GM12878 (cell line): ENCODE results near the gene XAGE2. TPM values are rescaled to one million over a fixed set of nuclear protein-coding genes. Genes with fewer than 3 reads are reported as not detected.

Experiments used
- ASH2L ChIP-seq: fragments of 300-600, 200-600 bp; sonication (generic); IDR thresholded peaks from 2 replicates; pipeline ENCODE4 v1.6.1; 2017; ENCODE audit warnings: low read depth, mild to moderate bottlenecking, borderline replicate concordance
- ATF7 ChIP-seq: fragments of 450-650 bp; IDR thresholded peaks from 2 replicates; pipeline ENCODE4 v1.6.1; 2016; ENCODE audit warnings: low read depth, mild to moderate bottlenecking
- NFIC ChIP-seq: IDR thresholded peaks from 2 replicates; pipeline ENCODE4 v1.6.1; 2012; ENCODE audit warnings: low read depth, mild to moderate bottlenecking, inconsistent platforms, low read length, moderate library complexity
- TARDBP ChIP-seq: IDR thresholded peaks from 2 replicates; pipeline ENCODE4 v1.6.1; 2016; ENCODE audit warnings: borderline replicate concordance
- YBX1 ChIP-seq: fragments of 450-650 bp; IDR thresholded peaks from 2 replicates; pipeline ENCODE4 v1.6.1; 2016; ENCODE audit warnings: antibody characterized with exemption
- polyA plus RNA-seq, 11 experiments: library from polyadenylated mRNA; depleted of rRNA in 4 of 11; unstranded in 6 of 11; stranded (reverse) in 5 of 11; fragments of >200 nt; fragmentation: Nextera tagmentation in 4 of 11; fragmentation: Illumina TruSeq in 1 of 11; extraction: Ambion mirVana in 4 of 11; extraction: Trizol in 1 of 11; gene quantifications; 1 replicate in 1 of 11; 2 replicates in 10 of 11; pipeline versions ENCODE4 v1.2.1 to v1.2.3, GENCODE V29; 2011 to 2016; ENCODE audit warnings: inconsistent platforms in 2 of 11, missing spikeins in 2 of 11, low read depth in 1 of 11
- total RNA-seq, 4 experiments: library from RNA; depleted of rRNA in 3 of 4; stranded (reverse); fragments of >200 nt in 3 of 4; fragmentation: Illumina TruSeq in 1 of 4; extraction: Trizol in 1 of 4; gene quantifications; 2 replicates each; pipeline versions ENCODE4 v1.2.1 to v1.2.3, GENCODE V29; 2013 to 2021
- TF ChIP-seq, protein P1 (sequence below): fragments of 450-650 bp; IDR thresholded peaks from 2 replicates; pipeline ENCODE4 v1.6.1; 2017; ENCODE audit warnings: mild to moderate bottlenecking, moderate library complexity
- TF ChIP-seq, protein P2 (sequence below): fragments of 450-650 bp; IDR thresholded peaks from 2 replicates; pipeline ENCODE4 v1.6.1; 2017; ENCODE audit warnings: mild to moderate bottlenecking, moderate library complexity
- TF ChIP-seq, protein P3 (sequence below): fragments of 450-650 bp; IDR thresholded peaks from 2 replicates; pipeline ENCODE4 v1.6.1; 2018; ENCODE audit warnings: mild to moderate bottlenecking, low read depth, moderate library complexity; ENCODE audit not compliant: partially characterized antibody
- TF ChIP-seq, protein P4 (sequence below): fragments of 450-650 bp; IDR thresholded peaks from 2 replicates; pipeline ENCODE4 v1.6.1; 2016; ENCODE audit warnings: mild to moderate bottlenecking, moderate library complexity, borderline replicate concordance

XAGE2 gene
- total and polyA plus RNA-seq, 10 of the 15 experiments (the other 5 are each of a cell fraction or from before 2014, with no cell fraction given), result not detected

DNA sequence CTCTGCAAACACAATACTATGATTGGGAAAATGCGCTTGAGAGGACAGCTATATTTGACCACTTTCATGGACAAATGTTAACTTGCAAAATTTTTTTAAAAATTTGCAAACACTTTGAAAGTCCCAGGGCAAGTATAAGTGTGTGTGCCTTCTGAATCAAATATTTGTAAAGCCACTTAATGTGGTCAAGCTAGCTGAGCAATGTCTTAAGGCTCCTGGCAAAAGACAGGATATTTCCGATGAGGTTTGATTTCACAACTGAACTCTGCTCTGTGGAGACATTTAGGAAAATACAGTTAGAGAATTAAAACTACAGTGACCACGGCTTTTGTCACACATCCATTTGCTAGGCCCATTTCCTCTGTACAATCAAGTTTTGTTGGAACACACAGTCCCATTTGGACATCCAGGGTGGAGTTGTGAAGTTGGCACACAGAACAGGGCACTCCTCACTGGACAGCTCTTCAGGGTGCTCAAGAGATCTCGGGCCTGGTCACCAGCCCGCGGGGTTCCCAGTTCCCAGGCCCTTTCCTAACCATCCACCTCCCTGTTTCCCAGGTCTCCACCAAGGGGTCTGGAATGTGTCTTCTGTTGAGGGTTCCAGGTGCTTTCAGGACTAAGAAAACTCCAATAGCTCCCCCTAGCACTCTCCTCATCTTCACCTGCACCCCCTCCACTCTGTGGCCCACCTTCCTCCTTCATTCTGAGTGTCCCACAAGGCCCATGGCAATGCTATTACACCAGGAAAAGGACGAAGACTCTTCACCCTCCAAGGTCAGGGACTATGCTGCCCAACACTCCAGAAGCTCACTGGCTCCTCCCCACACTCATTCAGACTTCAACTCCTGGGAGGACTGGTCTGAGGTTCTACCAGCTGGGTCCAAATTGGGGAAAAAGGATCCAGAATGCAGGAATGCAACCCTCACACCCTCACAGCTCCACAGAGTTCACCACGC is 41.9 kb downstream of the XAGE2 start (continued):
- TF ChIP-seq, protein P1, sequence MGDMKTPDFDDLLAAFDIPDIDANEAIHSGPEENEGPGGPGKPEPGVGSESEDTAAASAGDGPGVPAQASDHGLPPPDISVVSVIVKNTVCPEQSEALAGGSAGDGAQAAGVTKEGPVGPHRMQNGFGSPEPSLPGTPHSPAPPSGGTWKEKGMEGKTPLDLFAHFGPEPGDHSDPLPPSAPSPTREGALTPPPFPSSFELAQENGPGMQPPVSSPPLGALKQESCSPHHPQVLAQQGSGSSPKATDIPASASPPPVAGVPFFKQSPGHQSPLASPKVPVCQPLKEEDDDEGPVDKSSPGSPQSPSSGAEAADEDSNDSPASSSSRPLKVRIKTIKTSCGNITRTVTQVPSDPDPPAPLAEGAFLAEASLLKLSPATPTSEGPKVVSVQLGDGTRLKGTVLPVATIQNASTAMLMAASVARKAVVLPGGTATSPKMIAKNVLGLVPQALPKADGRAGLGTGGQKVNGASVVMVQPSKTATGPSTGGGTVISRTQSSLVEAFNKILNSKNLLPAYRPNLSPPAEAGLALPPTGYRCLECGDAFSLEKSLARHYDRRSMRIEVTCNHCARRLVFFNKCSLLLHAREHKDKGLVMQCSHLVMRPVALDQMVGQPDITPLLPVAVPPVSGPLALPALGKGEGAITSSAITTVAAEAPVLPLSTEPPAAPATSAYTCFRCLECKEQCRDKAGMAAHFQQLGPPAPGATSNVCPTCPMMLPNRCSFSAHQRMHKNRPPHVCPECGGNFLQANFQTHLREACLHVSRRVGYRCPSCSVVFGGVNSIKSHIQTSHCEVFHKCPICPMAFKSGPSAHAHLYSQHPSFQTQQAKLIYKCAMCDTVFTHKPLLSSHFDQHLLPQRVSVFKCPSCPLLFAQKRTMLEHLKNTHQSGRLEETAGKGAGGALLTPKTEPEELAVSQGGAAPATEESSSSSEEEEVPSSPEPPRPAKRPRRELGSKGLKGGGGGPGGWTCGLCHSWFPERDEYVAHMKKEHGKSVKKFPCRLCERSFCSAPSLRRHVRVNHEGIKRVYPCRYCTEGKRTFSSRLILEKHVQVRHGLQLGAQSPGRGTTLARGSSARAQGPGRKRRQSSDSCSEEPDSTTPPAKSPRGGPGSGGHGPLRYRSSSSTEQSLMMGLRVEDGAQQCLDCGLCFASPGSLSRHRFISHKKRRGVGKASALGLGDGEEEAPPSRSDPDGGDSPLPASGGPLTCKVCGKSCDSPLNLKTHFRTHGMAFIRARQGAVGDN, result no peak
- no peak for TF ChIP-seq ATF7
- TF ChIP-seq TARDBP, result no peak
- TF ChIP-seq NFIC, result no peak
- TF ChIP-seq ASH2L, result no peak
- no peak for TF ChIP-seq YBX1
- TF ChIP-seq, protein P2, sequence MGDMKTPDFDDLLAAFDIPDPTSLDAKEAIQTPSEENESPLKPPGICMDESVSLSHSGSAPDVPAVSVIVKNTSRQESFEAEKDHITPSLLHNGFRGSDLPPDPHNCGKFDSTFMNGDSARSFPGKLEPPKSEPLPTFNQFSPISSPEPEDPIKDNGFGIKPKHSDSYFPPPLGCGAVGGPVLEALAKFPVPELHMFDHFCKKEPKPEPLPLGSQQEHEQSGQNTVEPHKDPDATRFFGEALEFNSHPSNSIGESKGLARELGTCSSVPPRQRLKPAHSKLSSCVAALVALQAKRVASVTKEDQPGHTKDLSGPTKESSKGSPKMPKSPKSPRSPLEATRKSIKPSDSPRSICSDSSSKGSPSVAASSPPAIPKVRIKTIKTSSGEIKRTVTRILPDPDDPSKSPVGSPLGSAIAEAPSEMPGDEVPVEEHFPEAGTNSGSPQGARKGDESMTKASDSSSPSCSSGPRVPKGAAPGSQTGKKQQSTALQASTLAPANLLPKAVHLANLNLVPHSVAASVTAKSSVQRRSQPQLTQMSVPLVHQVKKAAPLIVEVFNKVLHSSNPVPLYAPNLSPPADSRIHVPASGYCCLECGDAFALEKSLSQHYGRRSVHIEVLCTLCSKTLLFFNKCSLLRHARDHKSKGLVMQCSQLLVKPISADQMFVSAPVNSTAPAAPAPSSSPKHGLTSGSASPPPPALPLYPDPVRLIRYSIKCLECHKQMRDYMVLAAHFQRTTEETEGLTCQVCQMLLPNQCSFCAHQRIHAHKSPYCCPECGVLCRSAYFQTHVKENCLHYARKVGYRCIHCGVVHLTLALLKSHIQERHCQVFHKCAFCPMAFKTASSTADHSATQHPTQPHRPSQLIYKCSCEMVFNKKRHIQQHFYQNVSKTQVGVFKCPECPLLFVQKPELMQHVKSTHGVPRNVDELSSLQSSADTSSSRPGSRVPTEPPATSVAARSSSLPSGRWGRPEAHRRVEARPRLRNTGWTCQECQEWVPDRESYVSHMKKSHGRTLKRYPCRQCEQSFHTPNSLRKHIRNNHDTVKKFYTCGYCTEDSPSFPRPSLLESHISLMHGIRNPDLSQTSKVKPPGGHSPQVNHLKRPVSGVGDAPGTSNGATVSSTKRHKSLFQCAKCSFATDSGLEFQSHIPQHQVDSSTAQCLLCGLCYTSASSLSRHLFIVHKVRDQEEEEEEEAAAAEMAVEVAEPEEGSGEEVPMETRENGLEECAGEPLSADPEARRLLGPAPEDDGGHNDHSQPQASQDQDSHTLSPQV, result no peak
- TF ChIP-seq, protein P3, sequence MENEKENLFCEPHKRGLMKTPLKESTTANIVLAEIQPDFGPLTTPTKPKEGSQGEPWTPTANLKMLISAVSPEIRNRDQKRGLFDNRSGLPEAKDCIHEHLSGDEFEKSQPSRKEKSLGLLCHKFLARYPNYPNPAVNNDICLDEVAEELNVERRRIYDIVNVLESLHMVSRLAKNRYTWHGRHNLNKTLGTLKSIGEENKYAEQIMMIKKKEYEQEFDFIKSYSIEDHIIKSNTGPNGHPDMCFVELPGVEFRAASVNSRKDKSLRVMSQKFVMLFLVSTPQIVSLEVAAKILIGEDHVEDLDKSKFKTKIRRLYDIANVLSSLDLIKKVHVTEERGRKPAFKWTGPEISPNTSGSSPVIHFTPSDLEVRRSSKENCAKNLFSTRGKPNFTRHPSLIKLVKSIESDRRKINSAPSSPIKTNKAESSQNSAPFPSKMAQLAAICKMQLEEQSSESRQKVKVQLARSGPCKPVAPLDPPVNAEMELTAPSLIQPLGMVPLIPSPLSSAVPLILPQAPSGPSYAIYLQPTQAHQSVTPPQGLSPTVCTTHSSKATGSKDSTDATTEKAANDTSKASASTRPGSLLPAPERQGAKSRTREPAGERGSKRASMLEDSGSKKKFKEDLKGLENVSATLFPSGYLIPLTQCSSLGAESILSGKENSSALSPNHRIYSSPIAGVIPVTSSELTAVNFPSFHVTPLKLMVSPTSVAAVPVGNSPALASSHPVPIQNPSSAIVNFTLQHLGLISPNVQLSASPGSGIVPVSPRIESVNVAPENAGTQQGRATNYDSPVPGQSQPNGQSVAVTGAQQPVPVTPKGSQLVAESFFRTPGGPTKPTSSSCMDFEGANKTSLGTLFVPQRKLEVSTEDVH, result no peak
- TF ChIP-seq, protein P4, sequence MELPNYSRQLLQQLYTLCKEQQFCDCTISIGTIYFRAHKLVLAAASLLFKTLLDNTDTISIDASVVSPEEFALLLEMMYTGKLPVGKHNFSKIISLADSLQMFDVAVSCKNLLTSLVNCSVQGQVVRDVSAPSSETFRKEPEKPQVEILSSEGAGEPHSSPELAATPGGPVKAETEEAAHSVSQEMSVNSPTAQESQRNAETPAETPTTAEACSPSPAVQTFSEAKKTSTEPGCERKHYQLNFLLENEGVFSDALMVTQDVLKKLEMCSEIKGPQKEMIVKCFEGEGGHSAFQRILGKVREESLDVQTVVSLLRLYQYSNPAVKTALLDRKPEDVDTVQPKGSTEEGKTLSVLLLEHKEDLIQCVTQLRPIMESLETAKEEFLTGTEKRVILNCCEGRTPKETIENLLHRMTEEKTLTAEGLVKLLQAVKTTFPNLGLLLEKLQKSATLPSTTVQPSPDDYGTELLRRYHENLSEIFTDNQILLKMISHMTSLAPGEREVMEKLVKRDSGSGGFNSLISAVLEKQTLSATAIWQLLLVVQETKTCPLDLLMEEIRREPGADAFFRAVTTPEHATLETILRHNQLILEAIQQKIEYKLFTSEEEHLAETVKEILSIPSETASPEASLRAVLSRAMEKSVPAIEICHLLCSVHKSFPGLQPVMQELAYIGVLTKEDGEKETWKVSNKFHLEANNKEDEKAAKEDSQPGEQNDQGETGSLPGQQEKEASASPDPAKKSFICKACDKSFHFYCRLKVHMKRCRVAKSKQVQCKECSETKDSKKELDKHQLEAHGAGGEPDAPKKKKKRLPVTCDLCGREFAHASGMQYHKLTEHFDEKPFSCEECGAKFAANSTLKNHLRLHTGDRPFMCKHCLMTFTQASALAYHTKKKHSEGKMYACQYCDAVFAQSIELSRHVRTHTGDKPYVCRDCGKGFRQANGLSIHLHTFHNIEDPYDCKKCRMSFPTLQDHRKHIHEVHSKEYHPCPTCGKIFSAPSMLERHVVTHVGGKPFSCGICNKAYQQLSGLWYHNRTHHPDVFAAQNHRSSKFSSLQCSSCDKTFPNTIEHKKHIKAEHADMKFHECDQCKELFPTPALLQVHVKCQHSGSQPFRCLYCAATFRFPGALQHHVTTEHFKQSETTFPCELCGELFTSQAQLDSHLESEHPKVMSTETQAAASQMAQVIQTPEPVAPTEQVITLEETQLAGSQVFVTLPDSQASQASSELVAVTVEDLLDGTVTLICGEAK, result no peak
